ENCODE measurements around the gene SLC35D1. TPM values are rescaled to one million over a fixed set of nuclear protein-coding genes. Genes with fewer than 3 reads are reported as not detected.

SLC35D1 gene
- total and polyA plus RNA-seq, 2 donors (not counting 1 experiment from before 2014, with no cell fraction given): 4.0 to 16.8 TPM

- intact Hi-C loops (cut with micrococcal nuclease): no loop called here
- DNase-seq: no peak
- ChIA-PET CTCF (interaction anchor here (1.5 kb wide), 1 partner anchor 59 kb away, joined by 3 read pairs; no protein-coding TSS in a partner anchor), POLR2A (no interaction called here)
- H3K4me1 ChIP-seq (ENCODE audit: control insufficient read depth in 2 of 2, insufficient read depth in 2 of 2, low read length in 2 of 2): no peaks in the 10 kb centered on the region
- H3K27me3 ChIP-seq (replicated peaks in 1 of 4; ENCODE audit: control extremely low read depth in 1 of 4, control insufficient read depth in 3 of 4, insufficient read depth in 4 of 4, low read length in 3 of 4): no peaks in the 10 kb centered on the region
- no peak overlapping the region for H3K9ac ChIP-seq (ENCODE audit: low read length)
- no peaks in the 10 kb centered on the region for H4K20me1 ChIP-seq (ENCODE audit: control insufficient read depth, insufficient read depth, low read length, poor library complexity, severe bottlenecking)
- H3K79me2 ChIP-seq (ENCODE audit: control insufficient read depth, insufficient read depth, low read length): no peaks in the 10 kb centered on the region
- no peaks in the 10 kb centered on the region for H3K27me3 Mint-ChIP-seq
- TF ChIP-seq CTCF (IDR thresholded peaks at IDR 0.05) (no peak), EZH2 (IDR thresholded peaks at IDR 0.05; ENCODE audit: borderline replicate concordance, insufficient read depth, low read depth, low read length, poor library complexity, severe bottlenecking) (no peak)
- H3K4me2 ChIP-seq (replicated peaks; ENCODE audit: low read depth, low read length, poor library complexity, severe bottlenecking): no peak overlapping the region
- no peak overlapping the region for H3K4me3 ChIP-seq (ENCODE audit: control extremely low read depth in 1 of 5, extremely low read depth in 1 of 5, insufficient read depth in 1 of 5, low read depth in 2 of 5, low read length in 4 of 5)
- H3K27ac Mint-ChIP-seq: no peak overlapping the region
- H3K4me1 Mint-ChIP-seq: no peaks in the 10 kb centered on the region
- no peak overlapping the region for H3K4me3 Mint-ChIP-seq
- ATAC-seq (ENCODE audit: low read depth): no peak
- WGBS (ENCODE audit: insufficient coverage): no CpG with 5 or more reads among the region's 1 CpG
- no peaks in the 10 kb centered on the region for H3K36me3 ChIP-seq (replicated peaks in 1 of 2; ENCODE audit: control extremely low read depth in 1 of 2, control insufficient read depth in 1 of 2, extremely low read depth in 1 of 2, insufficient read depth in 2 of 2, low read length in 1 of 2)
- H3K9me3 Mint-ChIP-seq (ENCODE audit: insufficient read depth): no peaks in the 10 kb centered on the region
- H3K27ac ChIP-seq (ENCODE audit: low read length in 2 of 2): no peak overlapping the region
- H3K9me3 ChIP-seq (ENCODE audit: control extremely low read depth in 1 of 3, control insufficient read depth in 2 of 3, insufficient read depth in 1 of 3, low read length in 2 of 3): peaks cover 0 to 4% (median 2%) of the 10 kb centered on the region in 3 donors
- no peak overlapping the region for H2AFZ ChIP-seq (ENCODE audit: insufficient read depth, low read depth, low read length, poor library complexity, severe bottlenecking)
Observed at GRCh38 chr1:67089685-67090208, 35.8 kb upstream of the SLC35D1 start.

DNA sequence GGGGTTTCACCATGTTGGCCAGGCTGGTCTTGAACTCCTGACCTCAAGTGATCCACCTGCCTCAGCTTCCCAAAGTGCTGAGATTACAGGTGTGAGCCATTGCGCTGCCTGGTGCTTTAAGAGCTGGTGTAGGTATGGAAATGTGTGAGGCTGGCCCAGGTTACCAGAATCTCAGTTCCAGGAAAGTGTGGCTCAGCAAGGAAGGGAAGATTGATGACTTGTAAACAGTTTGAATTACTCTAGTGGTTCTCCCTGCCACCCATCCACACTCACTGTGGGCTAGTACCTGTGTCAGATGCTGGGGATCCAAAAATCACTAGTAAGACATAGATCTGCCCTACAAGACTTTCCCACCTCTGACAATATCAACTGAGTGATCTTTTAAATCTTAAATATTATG is 34.5 kb upstream of the SLC35D1 start:
- no peak overlapping the region for H3K27ac ChIP-seq (ENCODE audit: low read length in 2 of 2)
- no peak for ATAC-seq (ENCODE audit: low read depth)
- H2AFZ ChIP-seq (ENCODE audit: insufficient read depth, low read depth, low read length, poor library complexity, severe bottlenecking): no peak overlapping the region
- WGBS (ENCODE audit: insufficient coverage): 100% methylated on average over 1 of the region's 1 CpG
- no peaks in the 10 kb centered on the region for H3K4me1 Mint-ChIP-seq
- no peak overlapping the region for H3K4me3 ChIP-seq (ENCODE audit: control extremely low read depth in 1 of 5, extremely low read depth in 1 of 5, insufficient read depth in 1 of 5, low read depth in 2 of 5, low read length in 4 of 5)
- H3K9me3 ChIP-seq (ENCODE audit: control extremely low read depth in 1 of 3, control insufficient read depth in 2 of 3, insufficient read depth in 1 of 3, low read length in 2 of 3): peaks cover 0 to 4% (median 2%) of the 10 kb centered on the region in 3 donors
- ChIA-PET CTCF (no interaction called here), POLR2A (no interaction called here)
- H3K27me3 ChIP-seq (replicated peaks in 1 of 4; ENCODE audit: control extremely low read depth in 1 of 4, control insufficient read depth in 3 of 4, insufficient read depth in 4 of 4, low read length in 3 of 4): no peaks in the 10 kb centered on the region
- TF ChIP-seq EZH2 (IDR thresholded peaks at IDR 0.05; ENCODE audit: borderline replicate concordance, insufficient read depth, low read depth, low read length, poor library complexity, severe bottlenecking) (no peak), CTCF (IDR thresholded peaks at IDR 0.05) (no peak)
- H3K27me3 Mint-ChIP-seq: no peaks in the 10 kb centered on the region
- H3K9ac ChIP-seq (ENCODE audit: low read length): no peak overlapping the region
- no peaks in the 10 kb centered on the region for H3K9me3 Mint-ChIP-seq (ENCODE audit: insufficient read depth)
- H3K4me2 ChIP-seq (replicated peaks; ENCODE audit: low read depth, low read length, poor library complexity, severe bottlenecking): no peak overlapping the region
- no peaks in the 10 kb centered on the region for H3K4me1 ChIP-seq (ENCODE audit: control insufficient read depth in 2 of 2, insufficient read depth in 2 of 2, low read length in 2 of 2)
- no peak overlapping the region for H3K4me3 Mint-ChIP-seq
- H3K36me3 ChIP-seq (replicated peaks in 1 of 2; ENCODE audit: control extremely low read depth in 1 of 2, control insufficient read depth in 1 of 2, extremely low read depth in 1 of 2, insufficient read depth in 2 of 2, low read length in 1 of 2): no peaks in the 10 kb centered on the region
- H3K79me2 ChIP-seq (ENCODE audit: control insufficient read depth, insufficient read depth, low read length): no peaks in the 10 kb centered on the region
- no peaks in the 10 kb centered on the region for H4K20me1 ChIP-seq (ENCODE audit: control insufficient read depth, insufficient read depth, low read length, poor library complexity, severe bottlenecking)
- intact Hi-C loops (cut with micrococcal nuclease): no loop called here
- no peak overlapping the region for H3K27ac Mint-ChIP-seq
- DNase-seq: no peak
